SK-N-SH treated with all-trans-retinoic acid at 6 μM for 48 hours (cell line): ENCODE results near the gene TOB2.

Experiments used
- ATAC-seq: fragments of 200-7000 bp; cut with Tn5 transposase; 3 replicates; pipeline ENCODE4 v1.9.1; 2020; ENCODE audit warnings: mild to moderate bottlenecking, moderate library complexity
- ARNTL ChIP-seq: fragments of 450-650 bp; formaldehyde crosslinking; IDR thresholded peaks from 2 replicates; pipeline ENCODE4 v1.5.0; 2020; ENCODE audit warnings: low read depth, mild to moderate bottlenecking, moderate library complexity, borderline replicate concordance
- BACH2 ChIP-seq: fragments of 250-450 bp; sonication (Bioruptor Pico); IDR thresholded peaks from 2 replicates; pipeline ENCODE4 v1.9.0; 2021; ENCODE audit warnings: mild to moderate bottlenecking, borderline replicate concordance
- CSDC2 ChIP-seq: fragments of 250-450 bp; sonication (Bioruptor Pico); IDR thresholded peaks from 2 replicates; pipeline ENCODE4 v1.5.0; 2020; ENCODE audit warnings: mild to moderate bottlenecking, moderate library complexity
- ESRRG ChIP-seq: fragments of 250-450 bp; sonication (Bioruptor Pico); IDR thresholded peaks from 2 replicates; pipeline ENCODE4 v1.6.1; 2021; ENCODE audit warnings: mild to moderate bottlenecking
- GLIS3 ChIP-seq: fragments of 250-450 bp; sonication (Bioruptor Pico); IDR thresholded peaks from 2 replicates; pipeline ENCODE4 v1.5.0; 2020; ENCODE audit warnings: mild to moderate bottlenecking, moderate library complexity
- ISL1 ChIP-seq: fragments of 250-450 bp; sonication (Bioruptor Pico); IDR thresholded peaks from 2 replicates; pipeline ENCODE4 v2.1.2; 2022; ENCODE audit warnings: mild to moderate bottlenecking, moderate library complexity
- OSR1 ChIP-seq: fragments of 250-450 bp; sonication (Bioruptor Pico); IDR thresholded peaks from 2 replicates; pipeline ENCODE4 v1.8.0; 2022; ENCODE audit warnings: moderate library complexity, mild to moderate bottlenecking, inconsistent platforms
- PPARA ChIP-seq: fragments of 250-450 bp; sonication (Bioruptor Pico); IDR thresholded peaks from 2 replicates; pipeline ENCODE4 v1.5.0; 2020; ENCODE audit warnings: mild to moderate bottlenecking, borderline replicate concordance
- RARB ChIP-seq: fragments of 250-450 bp; sonication (Bioruptor Pico); IDR thresholded peaks from 2 replicates; pipeline ENCODE4 v1.8.0; 2021; ENCODE audit warnings: mild to moderate bottlenecking, moderate library complexity
- SNAI2 ChIP-seq: fragments of 250-450 bp; sonication (Bioruptor Pico); IDR thresholded peaks from 2 replicates; pipeline ENCODE4 v1.5.0; 2020; ENCODE audit warnings: mild to moderate bottlenecking, moderate library complexity
- TCF4 ChIP-seq: fragments of 250-450 bp; sonication (Bioruptor Pico); IDR thresholded peaks from 2 replicates; pipeline ENCODE4 v1.8.0; 2021; ENCODE audit warnings: mild to moderate bottlenecking, moderate library complexity, borderline replicate concordance
- TOX ChIP-seq: fragments of 250-450 bp; sonication (Bioruptor Pico); IDR thresholded peaks from 2 replicates; pipeline ENCODE4 v1.8.0; 2021; ENCODE audit warnings: mild to moderate bottlenecking, moderate library complexity, borderline replicate concordance
- TSHZ2 ChIP-seq: fragments of 250-450 bp; sonication (Bioruptor Pico); IDR thresholded peaks from 2 replicates; pipeline ENCODE4 v1.5.0; 2020; ENCODE audit warnings: mild to moderate bottlenecking, moderate library complexity
- ZC3H10 ChIP-seq: fragments of 250-450 bp; sonication (Bioruptor Pico); IDR thresholded peaks from 2 replicates; pipeline ENCODE4 v1.5.1; 2021; ENCODE audit warnings: mild to moderate bottlenecking, moderate library complexity
- ZFP3 ChIP-seq: fragments of 250-450 bp; sonication (Bioruptor Pico); IDR thresholded peaks from 2 replicates; pipeline ENCODE4 v1.5.0; 2020; ENCODE audit warnings: mild to moderate bottlenecking, moderate library complexity
- ZNF565 ChIP-seq: fragments of 450-650 bp; formaldehyde crosslinking; conservative IDR thresholded peaks from 2 replicates; pipeline ENCODE4 v1.5.0; 2020; ENCODE audit warnings: low read depth, mild to moderate bottlenecking, moderate library complexity
- ZNF70 ChIP-seq: fragments of 450-650 bp; formaldehyde crosslinking; IDR thresholded peaks from 2 replicates; pipeline ENCODE4 v1.5.0; 2020; ENCODE audit warnings: mild to moderate bottlenecking, moderate library complexity
- ZNF8 ChIP-seq: fragments of 450-650 bp; formaldehyde crosslinking; IDR thresholded peaks from 2 replicates; pipeline ENCODE4 v1.5.0; 2020; ENCODE audit warnings: mild to moderate bottlenecking, moderate library complexity
- TF ChIP-seq, protein P1 (sequence below): fragments of 250-450 bp; sonication (Bioruptor Pico); IDR thresholded peaks from 2 replicates; pipeline ENCODE4 v1.5.1; 2020; ENCODE audit warnings: low read depth, mild to moderate bottlenecking, moderate library complexity
- TF ChIP-seq, protein P2 (sequence below): fragments of 250-450 bp; sonication (Bioruptor Pico); IDR thresholded peaks from 2 replicates; pipeline ENCODE4 v1.5.1; 2021; ENCODE audit warnings: mild to moderate bottlenecking, moderate library complexity
- TF ChIP-seq, protein P3 (sequence below): fragments of 250-450 bp; sonication (Bioruptor Pico); IDR thresholded peaks from 2 replicates; pipeline ENCODE4 v1.8.0; 2021; ENCODE audit warnings: low read depth, mild to moderate bottlenecking, moderate library complexity, borderline replicate concordance

Gene TOB2

GRCh38 chr22:41448189-41448808 is 1.7 kb upstream of the TOB2 start:
- TF ChIP-seq ZC3H10 (CRISPR knock-in tag) (no peak), OSR1 (CRISPR knock-in tag) (no peak), TSHZ2 (CRISPR knock-in tag) (no peak), ZFP3 (CRISPR knock-in tag) (no peak), ESRRG (CRISPR knock-in tag) (no peak), GLIS3 (CRISPR knock-in tag) (no peak), SNAI2 (CRISPR knock-in tag) (no peak), RARB (CRISPR knock-in tag) (no peak), ZNF70 (CRISPR knock-in tag) (no peak), TCF4 (no peak), PPARA (no peak)
- TF ChIP-seq, protein P1, sequence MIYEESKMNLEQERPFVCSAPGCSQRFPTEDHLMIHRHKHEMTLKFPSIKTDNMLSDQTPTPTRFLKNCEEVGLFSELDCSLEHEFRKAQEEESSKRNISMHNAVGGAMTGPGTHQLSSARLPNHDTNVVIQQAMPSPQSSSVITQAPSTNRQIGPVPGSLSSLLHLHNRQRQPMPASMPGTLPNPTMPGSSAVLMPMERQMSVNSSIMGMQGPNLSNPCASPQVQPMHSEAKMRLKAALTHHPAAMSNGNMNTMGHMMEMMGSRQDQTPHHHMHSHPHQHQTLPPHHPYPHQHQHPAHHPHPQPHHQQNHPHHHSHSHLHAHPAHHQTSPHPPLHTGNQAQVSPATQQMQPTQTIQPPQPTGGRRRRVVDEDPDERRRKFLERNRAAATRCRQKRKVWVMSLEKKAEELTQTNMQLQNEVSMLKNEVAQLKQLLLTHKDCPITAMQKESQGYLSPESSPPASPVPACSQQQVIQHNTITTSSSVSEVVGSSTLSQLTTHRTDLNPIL, result no peak
- TF ChIP-seq, protein P2, sequence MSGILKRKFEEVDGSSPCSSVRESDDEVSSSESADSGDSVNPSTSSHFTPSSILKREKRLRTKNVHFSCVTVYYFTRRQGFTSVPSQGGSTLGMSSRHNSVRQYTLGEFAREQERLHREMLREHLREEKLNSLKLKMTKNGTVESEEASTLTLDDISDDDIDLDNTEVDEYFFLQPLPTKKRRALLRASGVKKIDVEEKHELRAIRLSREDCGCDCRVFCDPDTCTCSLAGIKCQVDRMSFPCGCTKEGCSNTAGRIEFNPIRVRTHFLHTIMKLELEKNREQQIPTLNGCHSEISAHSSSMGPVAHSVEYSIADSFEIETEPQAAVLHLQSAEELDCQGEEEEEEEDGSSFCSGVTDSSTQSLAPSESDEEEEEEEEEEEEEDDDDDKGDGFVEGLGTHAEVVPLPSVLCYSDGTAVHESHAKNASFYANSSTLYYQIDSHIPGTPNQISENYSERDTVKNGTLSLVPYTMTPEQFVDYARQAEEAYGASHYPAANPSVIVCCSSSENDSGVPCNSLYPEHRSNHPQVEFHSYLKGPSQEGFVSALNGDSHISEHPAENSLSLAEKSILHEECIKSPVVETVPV, result no peak
- ATAC-seq, result peak; percentile 80

DNA sequence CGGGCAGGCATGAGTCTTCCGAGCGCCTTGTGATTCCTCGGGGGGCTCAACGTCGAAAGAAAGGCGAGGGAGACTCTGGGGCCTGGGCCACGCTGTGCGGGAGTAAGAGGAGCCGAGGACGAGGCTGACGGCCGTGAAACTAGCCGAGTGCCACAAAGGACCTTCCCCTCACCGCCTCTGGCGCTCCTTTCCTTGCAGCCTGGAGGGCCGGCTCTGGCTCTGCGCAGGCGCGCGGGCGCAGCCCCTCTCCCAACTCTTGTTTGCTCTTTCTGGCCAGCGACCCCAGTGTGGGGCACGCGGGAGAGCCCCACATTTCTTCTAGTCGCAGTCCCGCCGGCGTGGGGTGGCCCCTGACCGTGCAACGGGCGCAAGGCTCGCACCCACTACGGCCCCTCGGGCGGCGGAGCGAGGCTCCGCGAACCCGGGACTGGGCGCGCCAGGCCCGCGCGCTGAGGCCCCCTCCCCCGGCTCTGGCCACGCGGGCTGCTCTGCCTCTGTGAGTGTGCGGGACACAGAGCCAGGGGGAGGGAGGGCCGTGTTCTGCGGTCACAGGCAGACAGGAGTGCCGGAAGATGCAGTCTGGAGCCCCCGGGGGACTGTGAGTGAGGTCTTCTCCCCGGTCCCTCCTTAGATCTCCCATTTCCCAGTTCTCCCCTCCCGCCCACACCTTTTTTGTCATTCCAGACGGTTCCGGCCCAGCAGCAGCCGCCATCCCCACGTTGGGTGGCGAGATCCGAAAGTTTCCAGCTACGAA is 1.0 kb upstream of the TOB2 start:
- peak; percentile 49 for ATAC-seq

DNA sequence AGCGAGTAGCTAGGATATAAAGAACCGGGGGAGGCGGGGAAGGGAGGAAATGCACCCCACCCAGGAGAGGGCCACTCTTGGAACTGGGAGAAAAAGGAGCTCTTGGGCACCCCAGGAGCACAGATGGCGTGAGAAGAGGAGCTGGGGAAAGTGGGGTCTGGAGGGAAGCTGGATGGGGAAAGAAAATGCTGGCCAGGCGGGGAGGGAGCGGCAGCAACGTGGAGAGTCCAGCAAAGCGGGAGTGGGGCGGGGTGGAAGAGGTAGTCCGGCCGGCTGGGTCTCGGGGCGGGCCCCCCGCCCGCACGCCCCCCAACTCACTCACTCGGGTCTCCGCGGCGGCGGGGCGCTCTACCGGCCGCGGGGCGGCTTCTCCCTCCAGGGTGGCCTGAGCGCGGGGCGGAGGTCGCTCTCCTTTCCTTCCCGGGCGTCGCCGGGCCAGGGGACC is 522 bp downstream of the TOB2 start:
- no peak for TF ChIP-seq TCF4
- no peak for TF ChIP-seq SNAI2 (CRISPR knock-in tag)
- no peak for TF ChIP-seq ESRRG (CRISPR knock-in tag)
- TF ChIP-seq, protein P3, sequence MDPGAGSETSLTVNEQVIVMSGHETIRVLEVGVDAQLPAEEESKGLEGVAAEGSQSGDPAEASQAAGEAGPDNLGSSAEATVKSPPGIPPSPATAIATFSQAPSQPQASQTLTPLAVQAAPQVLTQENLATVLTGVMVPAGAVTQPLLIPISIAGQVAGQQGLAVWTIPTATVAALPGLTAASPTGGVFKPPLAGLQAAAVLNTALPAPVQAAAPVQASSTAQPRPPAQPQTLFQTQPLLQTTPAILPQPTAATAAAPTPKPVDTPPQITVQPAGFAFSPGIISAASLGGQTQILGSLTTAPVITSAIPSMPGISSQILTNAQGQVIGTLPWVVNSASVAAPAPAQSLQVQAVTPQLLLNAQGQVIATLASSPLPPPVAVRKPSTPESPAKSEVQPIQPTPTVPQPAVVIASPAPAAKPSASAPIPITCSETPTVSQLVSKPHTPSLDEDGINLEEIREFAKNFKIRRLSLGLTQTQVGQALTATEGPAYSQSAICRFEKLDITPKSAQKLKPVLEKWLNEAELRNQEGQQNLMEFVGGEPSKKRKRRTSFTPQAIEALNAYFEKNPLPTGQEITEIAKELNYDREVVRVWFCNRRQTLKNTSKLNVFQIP, result no peak
- TF ChIP-seq ISL1 (CRISPR knock-in tag), result no peak
- no peak for TF ChIP-seq ZNF8
- no peak for TF ChIP-seq CSDC2 (CRISPR knock-in tag)
- no peak for TF ChIP-seq ZNF70 (CRISPR knock-in tag)
- TF ChIP-seq ZNF565 (CRISPR knock-in tag), result no peak
- TF ChIP-seq PPARA, result no peak
- TF ChIP-seq, protein P2, result no peak
- TF ChIP-seq TOX (CRISPR knock-in tag), result no peak
- TF ChIP-seq GLIS3 (CRISPR knock-in tag), result no peak
- no peak for TF ChIP-seq ZC3H10 (CRISPR knock-in tag)
- TF ChIP-seq OSR1 (CRISPR knock-in tag), result no peak
- no peak for TF ChIP-seq ARNTL
- TF ChIP-seq TSHZ2 (CRISPR knock-in tag), result no peak
- TF ChIP-seq, all 23 proteins: peak for 0
- ATAC-seq, result no peak

More for the DNA sequence above, 1.0 kb upstream of the TOB2 start:
- TF ChIP-seq BACH2 (CRISPR knock-in tag) (no peak), OSR1 (CRISPR knock-in tag) (no peak), ISL1 (CRISPR knock-in tag) (no peak), ZNF8 (no peak), PPARA (no peak), TCF4 (no peak), ZC3H10 (CRISPR knock-in tag) (no peak), SNAI2 (CRISPR knock-in tag) (no peak), ZNF565 (CRISPR knock-in tag) (no peak), ESRRG (CRISPR knock-in tag) (no peak)
- TF ChIP-seq, protein P1, result no peak
